ENCODE data around the gene CXCR6. TPM values are rescaled to one million over a fixed set of nuclear protein-coding genes. Genes with fewer than 3 reads are reported as not detected.
A peak's percentile ranks its signal among the peaks of the same experiment; 100 is the strongest.

The CXCR6 gene
- total and polyA plus RNA-seq, 12 donors, result 0.17 to 1.2 (median 0.35) TPM; not detected in 4

GRCh38 chr3:45908761-45909160, 34.5 kb upstream of the CXCR6 start:
- no peak for DNase-seq
- no peaks in the 10 kb centered on the region for H3K27me3 ChIP-seq
- no peaks in the 10 kb centered on the region for H3K9me3 ChIP-seq
- intact Hi-C loops (cut with DNase I), result loop anchor here in 2 of 10 donors (10.0 kb wide), 1 partner anchor 144 kb away; no protein-coding TSS in a partner anchor
- peak in 1 of 8 donors; percentile 28 for ATAC-seq
- peaks cover 0 to 2% (median 0%) of the 10 kb centered on the region in 9 donors for H3K36me3 ChIP-seq
- no peak for TF ChIP-seq CTCF (IDR thresholded peaks at IDR 0.05)
- no peak overlapping the region for H3K27ac ChIP-seq
- peaks cover 0 to 13% (median 0%) of the 10 kb centered on the region in 9 donors for H3K4me1 ChIP-seq
- no peak overlapping the region for H3K4me3 ChIP-seq
- WGBS, 2 donors, result 77 to 80% methylated on average over 7 of the region's 7 CpGs

GRCh38 chr3:45909542-45909941, 33.7 kb upstream of the CXCR6 start:
- no peak for TF ChIP-seq CTCF (IDR thresholded peaks at IDR 0.05)
- intact Hi-C loops (cut with DNase I), result loop anchor here in 2 of 10 donors (10.0 kb wide), 1 partner anchor 145 kb away; no protein-coding TSS in a partner anchor
- Histone ChIP-seq H3K4me3 (no peak overlapping the region), H3K36me3 (peaks cover 0 to 2% (median 0%) of the 10 kb centered on the region in 9 donors), H3K4me1 (peaks cover 0 to 13% (median 0%) of the 10 kb centered on the region in 9 donors), H3K27ac (no peak overlapping the region), H3K9me3 (no peaks in the 10 kb centered on the region), H3K27me3 (no peaks in the 10 kb centered on the region)
- WGBS, 2 donors, result 72 to 76% methylated on average over 6 of the region's 6 CpGs
- ATAC-seq (no peak), DNase-seq (no peak)

- intact Hi-C loops (cut with DNase I), result no loop called here
- ATAC-seq (peak in 6 of 8 donors; percentile 30 to 60 (median 52)), DNase-seq (no peak)
- H3K36me3 ChIP-seq, result peaks cover 0 to 2% (median 0%) of the 10 kb centered on the region in 9 donors
- no peak overlapping the region for H3K4me3 ChIP-seq
- H3K4me1 ChIP-seq, result peaks cover 0 to 18% (median 0%) of the 10 kb centered on the region in 9 donors
- H3K9me3 ChIP-seq, result no peaks in the 10 kb centered on the region
- no peaks in the 10 kb centered on the region for H3K27me3 ChIP-seq
- no peak overlapping the region for H3K27ac ChIP-seq
- WGBS, 2 donors, result 63 to 73% methylated on average over 4 of the region's 4 CpGs
- no peak for TF ChIP-seq CTCF (IDR thresholded peaks at IDR 0.05)
These were observed 32.4 kb upstream of the CXCR6 start for GRCh38 chr3:45910892-45911291.

- 92 to 93% methylated on average over 11 of the region's 11 CpGs for WGBS, 2 donors
- no peak for TF ChIP-seq CTCF (IDR thresholded peaks at IDR 0.05)
- peaks cover 0 to 2% (median 0%) of the 10 kb centered on the region in 9 donors for H3K36me3 ChIP-seq
- ATAC-seq, result no peak
- no peak for DNase-seq
- no peak overlapping the region for H3K4me3 ChIP-seq
- intact Hi-C loops (cut with DNase I), result no loop called here
- no peaks in the 10 kb centered on the region for H3K27me3 ChIP-seq
- no peaks in the 10 kb centered on the region for H3K9me3 ChIP-seq
- no peak overlapping the region for H3K27ac ChIP-seq
- peaks cover 0 to 25% (median 0%) of the 10 kb centered on the region in 9 donors for H3K4me1 ChIP-seq
These were observed 31.6 kb upstream of the CXCR6 start for GRCh38 chr3:45911511-45912226.

All from heart right ventricle (tissue), 16 donors.